Activated CD8-positive, alpha-beta memory T cell treated with anti-CD3 and anti-CD28 coated beads for 24 hours (primary cell): ENCODE results near the gene RNF31.
A peak's percentile ranks its signal among the peaks of the same experiment; 100 is the strongest.

ENCODE experiments used
- DNase-seq: peaks from one replicate; pipeline ENCODE4 v3.0.0-alpha.2; 2020

RNF31 gene

GRCh38 chr14:24160850-24161804, 13.8 kb downstream of the RNF31 start, which contains the start of gene IRF9:
TSS of gene IRF9 (plus strand) at chr14:24161265. CDS start at chr14:24162145, 880 bp downstream.
- peak; percentile 100 for DNase-seq

GRCh38 chr14:24162093-24162492, 14.8 kb downstream of the RNF31 start:
- no peak for DNase-seq

- DNase-seq, result no peak
Measured at GRCh38 chr14:24164518-24164991, 17.3 kb downstream of the RNF31 start.

GRCh38 chr14:24165785-24166184, 18.5 kb downstream of the RNF31 start:
- no peak for DNase-seq

- DNase-seq, result no peak
Measured at GRCh38 chr14:24167469-24168114, 20.3 kb downstream of the RNF31 start.

- DNase-seq, result peak; percentile 87
Measured at GRCh38 chr14:24171422-24172260, 24.3 kb downstream of the RNF31 start, which contains the start of gene REC8. TSS of gene REC8 (plus strand) at chr14:24172080. CDS start at chr14:24172553, 473 bp downstream.

GRCh38 chr14:24172261-24172860, 25.1 kb downstream of the RNF31 start:
- DNase-seq, result no peak

GRCh38 chr14:24172871-24173281, 25.6 kb downstream of the RNF31 start:
- DNase-seq, result no peak

GRCh38 chr14:24176599-24176998, 29.3 kb downstream of the RNF31 start:
- no peak for DNase-seq

- DNase-seq, result no peak
Measured at GRCh38 chr14:24177041-24177825, 29.9 kb downstream of the RNF31 start.

GRCh38 chr14:24177891-24178290, 30.6 kb downstream of the RNF31 start:
- DNase-seq, result no peak

GRCh38 chr14:24178399-24179178, 31.3 kb downstream of the RNF31 start:
- no peak for DNase-seq

- DNase-seq, result no peak
Measured at GRCh38 chr14:24179294-24179960, 32.1 kb downstream of the RNF31 start.

- DNase-seq, result no peak
Measured at GRCh38 chr14:24179961-24180796, 32.9 kb downstream of the RNF31 start.

GRCh38 chr14:24181371-24182077, 34.2 kb downstream of the RNF31 start:
- DNase-seq, result no peak

- DNase-seq, result no peak
Measured at GRCh38 chr14:24182110-24182882, 35.0 kb downstream of the RNF31 start.

GRCh38 chr14:24183014-24183481, 35.8 kb downstream of the RNF31 start:
- DNase-seq, result no peak
